DMS114 treated with DMSO at 0.1 percent for 48 hours (cell line): Measurements from ENCODE around the gene OPCML.

ENCODE experiments used
- DNase-seq: peaks from one replicate; lab custom pipeline; 2025; ENCODE audit not compliant: unreplicated experiment; lab: John Stamatoyannopoulos, UW

Gene OPCML

GRCh38 chr11:132649277-132649676 lies 883.0 kb downstream of the OPCML start:
- no peak for DNase-seq

GRCh38 chr11:132648851-132649250 lies 883.5 kb downstream of the OPCML start:
- DNase-seq: no peak

- no peak for DNase-seq
Measured at GRCh38 chr11:132646890-132647289, 885.4 kb downstream of the OPCML start.

- DNase-seq: no peak
Measured at GRCh38 chr11:132644520-132645239, 887.6 kb downstream of the OPCML start.

DNA sequence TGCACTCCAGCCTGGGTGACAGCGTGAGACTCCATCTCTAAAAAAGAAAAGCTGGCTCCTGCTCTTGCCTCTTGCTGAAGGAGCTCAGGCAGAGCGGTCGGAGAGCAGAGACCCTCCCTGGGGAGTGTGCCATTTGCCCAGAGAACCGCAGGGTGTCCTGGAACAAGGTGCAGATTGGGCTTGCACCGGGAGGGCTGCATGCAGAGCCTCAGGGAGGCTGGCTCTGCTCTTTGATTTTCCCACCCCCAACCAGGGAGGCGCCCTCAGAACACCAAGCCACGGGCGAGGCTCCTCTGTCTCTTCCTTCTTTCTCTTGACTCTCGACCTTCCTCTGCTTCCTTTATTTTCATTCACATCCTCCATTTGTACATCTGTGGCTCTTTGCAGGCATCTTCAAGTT lies 889.1 kb downstream of the OPCML start:
- no peak for DNase-seq

DNA sequence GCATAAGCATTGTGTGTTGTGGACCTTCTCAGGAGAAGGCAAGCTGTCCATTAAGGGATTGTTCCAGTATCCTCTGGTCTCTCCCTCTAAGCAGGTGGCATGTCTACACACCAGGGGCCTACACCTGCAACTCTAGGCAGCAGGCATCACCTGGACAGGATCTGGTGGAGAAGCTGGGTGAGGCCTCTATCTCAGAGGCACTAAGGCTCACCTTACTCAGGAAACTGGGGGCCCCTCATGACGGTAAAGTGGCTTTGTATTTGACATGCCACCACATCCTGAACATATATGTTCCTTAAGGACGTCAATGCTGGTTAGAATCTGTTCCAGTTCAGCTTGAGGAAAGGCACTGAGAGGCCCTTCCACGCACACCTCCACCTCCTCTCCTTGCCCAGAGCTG lies 891.3 kb downstream of the OPCML start:
- no peak for DNase-seq

DNA sequence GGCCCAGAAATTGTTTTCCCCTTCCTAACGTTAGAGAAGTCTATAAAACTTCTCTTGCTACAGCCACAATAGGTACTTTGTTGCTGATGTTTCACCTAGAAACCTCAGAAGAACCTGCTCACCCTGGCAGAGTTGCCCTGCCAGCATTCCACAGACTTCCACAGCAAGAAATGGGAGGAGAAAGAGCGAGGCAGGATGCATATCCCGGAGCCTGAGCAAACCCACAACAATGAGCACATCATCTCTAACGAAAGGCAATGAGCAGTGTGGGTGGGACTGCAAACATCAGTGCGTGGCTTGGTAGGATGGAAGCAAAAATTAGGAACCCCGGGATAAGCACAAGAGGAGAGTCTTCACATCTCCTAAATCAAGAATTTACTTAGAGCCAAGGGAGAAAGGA lies 892.3 kb downstream of the OPCML start:
- DNase-seq: no peak

DNA sequence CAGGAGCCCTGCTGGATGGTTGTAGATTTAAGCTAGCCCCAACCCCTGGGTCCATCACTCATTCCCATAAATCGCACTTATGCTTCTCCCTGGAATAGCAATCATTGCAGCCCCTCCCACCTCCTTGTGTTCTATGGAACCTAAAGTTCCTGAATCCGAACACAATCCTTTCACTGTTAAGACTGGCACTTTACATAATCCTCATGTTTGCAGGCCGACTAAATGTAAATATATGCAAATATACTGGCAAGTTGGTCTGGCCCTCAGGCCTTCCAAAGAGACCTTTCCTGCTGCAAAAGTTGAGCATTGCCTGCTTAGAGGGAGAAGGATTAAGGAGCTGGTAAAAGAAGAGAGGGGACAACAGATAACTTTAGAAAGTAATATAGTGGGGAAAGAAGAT lies 892.9 kb downstream of the OPCML start:
- no peak for DNase-seq

GRCh38 chr11:132638423-132638822 lies 893.9 kb downstream of the OPCML start:
- no peak for DNase-seq

DNA sequence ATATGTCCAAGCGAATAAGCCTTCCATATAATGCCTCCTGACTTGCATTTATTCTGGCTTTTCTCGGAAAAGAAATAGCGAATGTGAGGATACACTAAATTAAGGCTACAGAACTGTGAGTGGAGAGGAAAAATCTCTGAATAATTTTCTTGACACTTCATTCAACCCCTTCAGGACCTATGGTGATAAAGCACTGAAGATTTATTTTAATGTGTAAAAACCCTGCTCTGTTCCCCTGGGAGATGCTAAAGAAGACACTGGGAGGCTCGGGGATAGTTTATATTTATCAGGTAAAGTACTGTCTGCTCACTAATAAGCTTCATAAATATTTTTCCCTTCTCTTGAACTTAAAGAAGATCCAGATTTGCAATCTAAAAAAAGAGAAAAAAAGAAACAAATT lies 895.8 kb downstream of the OPCML start:
- DNase-seq: no peak

GRCh38 chr11:132632641-132633124 lies 899.6 kb downstream of the OPCML start:
- DNase-seq: no peak

DNA sequence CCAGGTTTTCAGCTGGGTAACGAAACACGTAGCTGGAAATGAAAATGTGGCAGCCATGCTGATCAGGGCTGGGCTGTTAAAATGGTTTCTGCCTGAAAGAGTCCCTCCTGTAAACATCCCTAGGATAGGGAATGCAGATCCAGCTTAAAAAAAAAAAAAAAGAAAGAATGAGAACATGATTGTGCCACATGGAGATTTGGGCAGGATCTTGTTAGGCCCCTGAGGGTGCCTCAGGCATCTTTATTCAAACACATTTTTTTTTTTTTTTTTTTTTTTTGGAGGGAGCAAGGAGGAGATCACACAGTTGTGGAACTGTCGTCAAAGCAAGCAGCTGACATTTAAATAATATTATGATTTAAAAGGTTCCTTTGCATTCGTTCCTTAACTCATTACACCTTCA lies 900.3 kb downstream of the OPCML start:
- no peak for DNase-seq

- no peak for DNase-seq
Measured at GRCh38 chr11:132627981-132628380, 904.3 kb downstream of the OPCML start.

- no peak for DNase-seq
Measured at GRCh38 chr11:132626446-132626845, 905.9 kb downstream of the OPCML start.

DNA sequence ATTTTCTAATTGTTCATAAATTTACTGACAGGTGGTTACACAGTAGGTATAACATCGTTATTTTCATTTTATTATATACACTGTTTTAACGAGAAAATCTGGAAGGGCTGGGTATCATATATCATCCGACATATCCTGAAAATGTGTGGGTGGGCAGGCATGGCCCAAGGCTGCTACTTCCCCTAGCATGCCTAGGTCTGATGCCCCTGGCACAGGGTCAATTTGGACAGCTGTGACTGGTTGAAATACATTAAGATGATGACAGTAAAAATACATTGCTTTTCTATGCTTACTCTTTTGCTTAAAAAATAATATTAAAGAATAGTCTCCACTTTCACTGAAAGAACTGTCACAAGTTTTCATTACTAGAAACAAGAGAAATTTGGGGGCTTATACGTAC lies 908.8 kb downstream of the OPCML start:
- no peak for DNase-seq

GRCh38 chr11:132621976-132622580 lies 910.2 kb downstream of the OPCML start:
- DNase-seq: no peak

DNA sequence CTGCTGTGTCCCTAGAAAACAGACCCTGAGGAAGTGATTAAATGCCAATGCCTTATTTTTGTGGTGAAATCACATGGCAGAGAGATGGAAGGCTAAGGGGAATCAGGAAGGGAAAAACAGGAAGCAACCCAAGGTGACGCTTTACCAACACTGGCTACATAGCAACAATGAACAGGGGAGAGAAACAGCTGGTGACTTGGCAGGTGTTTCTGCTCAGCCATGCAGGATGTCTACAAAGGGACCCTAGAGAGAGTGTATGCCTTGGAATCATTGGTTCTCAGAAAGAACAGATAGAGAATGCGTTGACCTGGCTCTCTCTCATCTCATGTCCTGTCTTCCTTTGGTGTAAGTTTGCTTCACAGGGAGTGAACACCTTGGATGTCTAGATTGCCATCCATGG lies 911.9 kb downstream of the OPCML start:
- no peak for DNase-seq

- no peak for DNase-seq
Measured at GRCh38 chr11:132610791-132611190, 921.5 kb downstream of the OPCML start.

DNA sequence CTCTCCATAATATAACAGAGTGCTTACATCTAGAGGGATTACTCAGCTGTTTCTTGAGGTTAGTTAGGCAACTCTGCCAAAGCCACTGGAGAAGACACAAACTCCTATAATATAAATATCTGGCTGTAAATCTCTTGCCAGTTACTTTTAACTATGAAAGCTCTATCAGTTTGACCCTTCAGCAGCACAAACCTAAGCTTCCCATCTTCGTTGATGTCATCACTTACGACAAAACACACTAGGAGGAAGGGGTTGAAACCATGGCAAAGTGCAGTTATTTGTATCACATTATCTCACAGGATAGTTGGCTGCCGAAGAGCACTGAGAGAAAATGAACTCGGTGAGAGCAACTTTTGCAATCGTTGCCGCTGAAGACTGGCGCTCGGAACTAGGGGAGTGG lies 922.1 kb downstream of the OPCML start:
- DNase-seq: no peak

GRCh38 chr11:132607575-132607974 lies 924.7 kb downstream of the OPCML start:
- DNase-seq: no peak

GRCh38 chr11:132605825-132606570 lies 926.3 kb downstream of the OPCML start:
- no peak for DNase-seq

- DNase-seq: no peak
Measured at GRCh38 chr11:132604431-132604830, 927.9 kb downstream of the OPCML start.
